ENCODE data around the gene PSAP. TPM values are rescaled to one million over a fixed set of nuclear protein-coding genes. Genes with fewer than 3 reads are reported as not detected.

Gene PSAP
- total RNA-seq, 1 experiment from 2014 or later: 336 TPM

DNA sequence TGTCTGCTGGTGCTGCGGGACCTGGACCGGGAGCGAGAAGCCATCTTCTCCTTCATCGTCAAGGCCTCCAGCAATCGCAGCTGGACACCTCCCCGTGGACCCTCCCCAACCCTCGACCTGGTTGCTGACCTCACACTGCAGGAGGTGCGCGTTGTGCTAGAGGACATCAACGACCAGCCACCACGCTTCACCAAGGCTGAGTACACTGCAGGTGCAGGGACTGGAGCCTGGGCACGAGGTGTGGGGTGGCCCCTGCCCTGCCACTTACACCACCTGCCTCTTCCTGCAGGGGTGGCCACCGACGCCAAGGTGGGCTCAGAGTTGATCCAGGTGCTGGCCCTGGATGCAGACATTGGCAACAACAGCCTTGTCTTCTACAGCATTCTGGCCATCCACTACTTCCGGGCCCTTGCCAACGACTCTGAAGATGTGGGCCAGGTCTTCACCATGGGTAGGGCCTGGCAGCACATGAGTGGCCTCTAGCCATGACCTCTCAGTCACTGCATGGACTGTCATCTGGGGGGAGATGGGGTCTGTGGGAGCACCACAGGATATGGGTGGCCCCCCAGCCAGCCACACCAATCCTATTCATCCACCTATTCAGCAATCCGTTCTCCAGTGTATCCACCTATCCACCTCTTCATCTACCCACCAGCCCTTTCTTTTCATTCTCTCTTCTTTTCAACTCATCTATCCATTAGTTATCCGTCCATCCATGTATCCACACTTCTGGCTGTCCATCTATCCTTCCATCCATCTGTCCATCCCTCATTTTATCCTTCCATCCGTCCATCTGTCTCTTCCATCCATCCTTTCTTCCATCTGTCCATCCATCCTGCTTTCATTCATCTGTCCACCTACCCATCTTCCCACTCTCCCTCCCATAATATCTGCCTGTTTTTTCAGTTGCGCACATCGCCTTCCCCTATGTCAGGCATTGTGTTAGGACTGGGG lies 43.2 kb downstream of the PSAP start:
- Histone ChIP-seq H3K4me2 (ENCODE audit: insufficient read depth, insufficient read length, low read length) (no peak overlapping the region), H3K4me1 (ENCODE audit: insufficient read depth, low read length) (no peaks in the 10 kb centered on the region), H2BK120ac (ENCODE audit: low read depth, low read length, poor library complexity, severe bottlenecking) (no peak overlapping the region), H3K23ac (ENCODE audit: insufficient read length, low read depth, low read length) (no peak overlapping the region), H4K8ac (replicated peaks; ENCODE audit: insufficient read length, low read depth, low read length) (no peak overlapping the region), H3K27ac (ENCODE audit: insufficient read length, low read depth, low read length) (no peak overlapping the region), H3K18ac (ENCODE audit: insufficient read length, low read depth, low read length) (no peak overlapping the region), H3K4ac (ENCODE audit: low read depth, low read length) (no peak overlapping the region), H3T11ph (ENCODE audit: low read length) (no peak overlapping the region), H2AK5ac (ENCODE audit: insufficient read length, low read length) (no peak overlapping the region), H2BK20ac (ENCODE audit: low read depth, low read length, poor library complexity, severe bottlenecking) (no peak overlapping the region), H3K79me1 (ENCODE audit: insufficient read depth, low read depth, low read length, poor library complexity, severe bottlenecking) (no peaks in the 10 kb centered on the region), H4K5ac (ENCODE audit: insufficient read length, low read depth, low read length) (no peak overlapping the region), H3K9me3 (ENCODE audit: control insufficient read depth, low read depth, low read length) (no peaks in the 10 kb centered on the region), H2BK5ac (ENCODE audit: insufficient read length, low read length) (no peak overlapping the region), H3K79me2 (ENCODE audit: insufficient read depth, low read length) (no peaks in the 10 kb centered on the region), H2AFZ (ENCODE audit: low read length) (no peak overlapping the region), H3K27me3 (ENCODE audit: insufficient read depth, low read length) (0 out of 2 replicates have a peak, but pooled peaks cover 3% of the 10 kb centered on the region), H4K91ac (ENCODE audit: insufficient read length, low read depth, low read length) (no peak overlapping the region), H3K9ac (ENCODE audit: extremely low read depth, insufficient read length, low read length) (no peak overlapping the region), H3K23me2 (ENCODE audit: insufficient read length, low read depth, low read length, poor library complexity, severe bottlenecking) (no peaks in the 10 kb centered on the region), H2BK15ac (ENCODE audit: low read depth, low read length) (no peak overlapping the region), H3K56ac (ENCODE audit: insufficient read length, low read depth, low read length) (no peak overlapping the region), H3K14ac (ENCODE audit: insufficient read depth, low read length) (no peak overlapping the region), H4K20me1 (ENCODE audit: control insufficient read depth, insufficient read depth, insufficient read length) (no peaks in the 10 kb centered on the region), H2BK12ac (ENCODE audit: insufficient read length, low read depth, low read length) (no peak overlapping the region)
- no peaks in the 10 kb centered on the region for H3K9me3 Mint-ChIP-seq
- H3K4me3 Mint-ChIP-seq: no peak overlapping the region
- H3K27ac Mint-ChIP-seq: no peak overlapping the region
- peaks cover 28% of the 10 kb centered on the region for H3K27me3 Mint-ChIP-seq (ENCODE audit: low read depth)
- H3K36me3 Mint-ChIP-seq (ENCODE audit: insufficient read depth in 1 of 3, low read depth in 3 of 3): no peaks in the 10 kb centered on the region
- no CpG with 5 or more reads among the region's 21 CpGs for WGBS (ENCODE audit: extremely low coverage, insufficient read length, low lambda C conversion rate)
- peaks cover 4% of the 10 kb centered on the region in 2 experiments for H3K4me1 Mint-ChIP-seq
- no peak for TF ChIP-seq CTCF (conservative IDR thresholded peaks at IDR 0.05)
- no peak for DNase-seq

All from H9 (cell line).